K562 (cell line): ENCODE results near the gene SRSF1. TPM values are rescaled to one million over a fixed set of nuclear protein-coding genes. Genes with fewer than 3 reads are reported as not detected.

ENCODE experiments used
- AFF4 ChIP-seq: sonication (generic); formaldehyde crosslinking; IDR thresholded peaks from 2 replicates; pipeline ENCODE4 v1.8.0; 2023; ENCODE audit warnings: mild to moderate bottlenecking, missing genetic modification reagents
- FOXO4 ChIP-seq: fragments of 450-650 bp; formaldehyde crosslinking; IDR thresholded peaks from 2 replicates; pipeline ENCODE4 v1.4.0; 2020; ENCODE audit warnings: mild to moderate bottlenecking, moderate library complexity
- GATAD2A ChIP-seq: fragments of 450-650 bp; IDR thresholded peaks from 2 replicates; pipeline ENCODE4 v1.6.1; 2017
- HCFC1 ChIP-seq: IDR thresholded peaks from 2 replicates; pipeline ENCODE4 v1.6.1; 2012; ENCODE audit warnings: low read depth, low read length, improper control_type of control experiment
- KDM5B ChIP-seq: fragments of 200-600 bp; sonication (generic); IDR thresholded peaks from 2 replicates; pipeline ENCODE4 v1.6.1; 2012; ENCODE audit warnings: low read depth, mild to moderate bottlenecking, moderate library complexity, low read length, control low read depth, inconsistent platforms; ENCODE audit not compliant: insufficient replicate concordance
- NFIX ChIP-seq: fragments of 250-450 bp; sonication (Bioruptor Pico); IDR thresholded peaks from 2 replicates; pipeline ENCODE4 v1.4.0; 2020; ENCODE audit warnings: low read depth, mild to moderate bottlenecking, moderate library complexity
- NFRKB ChIP-seq: fragments of 450-650 bp; IDR thresholded peaks from 2 replicates; pipeline ENCODE4 v1.6.1; 2016; ENCODE audit warnings: low read depth
- PCBP1 ChIP-seq: fragments of 200-400 bp; formaldehyde crosslinking; IDR thresholded peaks from 2 replicates; pipeline ENCODE4 v1.6.1; 2018; ENCODE audit warnings: mild to moderate bottlenecking, low read depth, low read length; ENCODE audit not compliant: poor library complexity, severe bottlenecking
- RBM15 ChIP-seq: fragments of 200-400 bp; formaldehyde crosslinking; IDR thresholded peaks from 2 replicates; pipeline ENCODE4 v1.6.1; 2018; ENCODE audit warnings: mild to moderate bottlenecking, low read length, moderate library complexity; ENCODE audit not compliant: insufficient read depth
- RUNX1 ChIP-seq: sonication (generic); IDR thresholded peaks from 2 replicates; pipeline ENCODE4 v1.6.1; 2016; ENCODE audit warnings: antibody characterized with exemption, low read depth
- TARDBP ChIP-seq: fragments of 450-650 bp; IDR thresholded peaks from 2 replicates; pipeline ENCODE4 v1.6.1; 2016
- ZNF717 ChIP-seq: fragments of 250-450 bp; sonication (Bioruptor Pico); IDR thresholded peaks from 2 replicates; pipeline ENCODE4 v1.5.0; 2021
- ZSCAN29 ChIP-seq: fragments of 450-650 bp; IDR thresholded peaks from 2 replicates; pipeline ENCODE4 v1.6.1; 2017
- polyA plus RNA-seq, 8 experiments: library from polyadenylated mRNA; depleted of rRNA in 4 of 8; stranded (reverse) in 5 of 8; unstranded in 3 of 8; fragments of >200 nt; fragmentation: Nextera tagmentation in 2 of 8; fragmentation: Illumina TruSeq in 1 of 8; extraction: Ambion mirVana in 2 of 8; extraction: Trizol in 1 of 8; gene quantifications; 2 replicates each; pipeline versions ENCODE4 v1.2.1 to v1.2.3, GENCODE V29; 2011 to 2014; ENCODE audit warnings: inconsistent platforms in 1 of 8, missing spikeins in 1 of 8
- total RNA-seq, 7 experiments: library from RNA; depleted of rRNA in 6 of 7; stranded (reverse); fragments of >200 nt in 6 of 7; fragmentation: Illumina TruSeq in 2 of 7; extraction: Trizol in 2 of 7; gene quantifications; 2 replicates each; pipeline versions ENCODE4 v1.2.1 to v1.2.3, GENCODE V29; 2011 to 2021; ENCODE audit warnings: low replicate concordance in 1 of 7

SRSF1 gene
- total and polyA plus RNA-seq, 9 of the 15 experiments (the other 6 are each of a cell fraction or from before 2014, with no cell fraction given): 77.8 to 559 (median 442) TPM

- no peak; the same call in 1 of the 2 replicates for TF ChIP-seq ZSCAN29
- no peak for TF ChIP-seq ZNF717 (CRISPR knock-in tag)
- TF ChIP-seq GATAD2A: no peak
- no peak for TF ChIP-seq RBM15
- peak; percentile 100 for TF ChIP-seq NFRKB
- TF ChIP-seq FOXO4 (CRISPR knock-in tag): no peak
- peak; percentile 71 for TF ChIP-seq HCFC1
- TF ChIP-seq KDM5B: peak; percentile 82
- peak; percentile 79 for TF ChIP-seq AFF4
- no peak for TF ChIP-seq NFIX (CRISPR knock-in tag)
- no peak for TF ChIP-seq TARDBP
- no peak for TF ChIP-seq RUNX1
- peak; percentile 96 for TF ChIP-seq PCBP1
These were observed at the start of gene SRSF1 (continued) for GRCh38 chr17:58006924-58007780.
